Breast epithelium (tissue), 4 donors: ENCODE data around the gene EPB41. TPM values are rescaled to one million over a fixed set of nuclear protein-coding genes. Genes with fewer than 3 reads are reported as not detected.

Source experiments
- DNase-seq, 2 donors: peaks; one replicate each; pipeline ENCODE4 v3.0.0-alpha.2; 2019; ENCODE audit warnings: low spot score in 2 of 2
- H3K27ac ChIP-seq, 2 donors: fragments of 200-600 bp; sonication (generic) in 1 of 2; one replicate each; pipeline ENCODE4 v1.5.1; 2016 to 2019; ENCODE audit warnings: mild to moderate bottlenecking in 1 of 2
- H3K27me3 ChIP-seq, 2 donors: fragments of 200-600 bp; sonication (generic) in 1 of 2; one replicate each; pipeline versions ENCODE4 v1.5.1 to v1.6.0; 2017 to 2019; ENCODE audit warnings: control low read depth in 1 of 2, mild to moderate bottlenecking in 1 of 2
- H3K36me3 ChIP-seq: fragments of 200-600 bp; one replicate; pipeline ENCODE4 v1.5.1; 2019
- H3K4me1 ChIP-seq, 2 donors: fragments of 200-600 bp; sonication (generic); one replicate each; pipeline ENCODE4 v1.5.1; 2016 to 2019; ENCODE audit warnings: control low read depth in 1 of 2
- H3K4me3 ChIP-seq, 3 donors: fragments of 200-600 bp; sonication (generic); 1 replicate in 2 of 3; 2 replicates in 1 of 3; pipeline ENCODE4 v1.5.1; 2016 to 2019; ENCODE audit warnings: mild to moderate bottlenecking in 3 of 3, moderate library complexity in 2 of 3
- H3K9me3 ChIP-seq, 2 donors: fragments of 200-600 bp; sonication (generic) in 1 of 2; one replicate each; pipeline ENCODE4 v1.5.1; 2016 to 2019; ENCODE audit warnings: control low read depth in 1 of 2
- POLR2A ChIP-seq: fragments of 450-650 bp; IDR thresholded peaks from one replicate; pipeline ENCODE4 v1.6.1; 2016; ENCODE audit warnings: antibody characterized with exemption, mild to moderate bottlenecking, moderate library complexity
- POLR2AphosphoS5 ChIP-seq, 3 donors: sonication (generic); formaldehyde crosslinking; IDR thresholded peaks; one replicate each; pipeline ENCODE4 v1.6.1; 2017; ENCODE audit warnings: antibody characterized with exemption in 3 of 3
- intact Hi-C: fragments of 100-400 bp; cut with DNase I; formaldehyde crosslinking; loops from one replicate; pipeline ENCODE4 v1.15.1; 2023; ENCODE audit warnings: low total_unique reads
- total RNA-seq, 3 donors: library from RNA; depleted of rRNA; stranded (reverse); fragments of >200 nt; gene quantifications; one replicate each; pipeline ENCODE4 v1.1.0, GENCODE V29; 2016
- TF ChIP-seq, protein P1 (sequence below), 3 donors: fragments of 450-650 bp; IDR thresholded peaks; one replicate each; pipeline ENCODE4 v1.5.1; 2016 to 2017; ENCODE audit warnings: antibody characterized with exemption in 3 of 3, mild to moderate bottlenecking in 3 of 3, moderate library complexity in 3 of 3

The EPB41 gene
- total RNA-seq, 3 donors from 2014 or later = 36.2 to 67.2 (median 51.8) TPM

DNA sequence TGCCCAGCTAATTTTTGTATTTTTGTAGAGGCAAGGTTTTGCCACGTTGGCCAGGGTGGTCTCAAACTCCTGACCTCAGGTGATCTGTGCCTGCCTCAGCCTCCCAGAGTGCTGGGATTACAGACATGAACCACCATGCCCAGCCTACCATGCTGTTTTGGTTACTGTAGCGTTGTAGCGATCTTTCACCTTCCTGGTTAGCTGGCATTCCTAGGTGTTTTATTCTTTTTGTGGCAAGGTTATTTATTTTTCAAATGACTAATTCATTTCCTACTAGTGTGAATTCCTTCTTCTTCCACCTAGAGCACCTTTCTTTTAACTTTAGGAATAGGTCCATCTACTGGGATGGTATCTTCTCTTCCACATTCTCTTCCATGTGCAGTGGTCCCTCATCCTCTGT, 180.1 kb downstream of the EPB41 start:
- intact Hi-C loops = no loop called here
- peaks cover 0 to 6% of the 10 kb centered on the region in 2 donors for H3K9me3 ChIP-seq
- TF ChIP-seq, protein P1, sequence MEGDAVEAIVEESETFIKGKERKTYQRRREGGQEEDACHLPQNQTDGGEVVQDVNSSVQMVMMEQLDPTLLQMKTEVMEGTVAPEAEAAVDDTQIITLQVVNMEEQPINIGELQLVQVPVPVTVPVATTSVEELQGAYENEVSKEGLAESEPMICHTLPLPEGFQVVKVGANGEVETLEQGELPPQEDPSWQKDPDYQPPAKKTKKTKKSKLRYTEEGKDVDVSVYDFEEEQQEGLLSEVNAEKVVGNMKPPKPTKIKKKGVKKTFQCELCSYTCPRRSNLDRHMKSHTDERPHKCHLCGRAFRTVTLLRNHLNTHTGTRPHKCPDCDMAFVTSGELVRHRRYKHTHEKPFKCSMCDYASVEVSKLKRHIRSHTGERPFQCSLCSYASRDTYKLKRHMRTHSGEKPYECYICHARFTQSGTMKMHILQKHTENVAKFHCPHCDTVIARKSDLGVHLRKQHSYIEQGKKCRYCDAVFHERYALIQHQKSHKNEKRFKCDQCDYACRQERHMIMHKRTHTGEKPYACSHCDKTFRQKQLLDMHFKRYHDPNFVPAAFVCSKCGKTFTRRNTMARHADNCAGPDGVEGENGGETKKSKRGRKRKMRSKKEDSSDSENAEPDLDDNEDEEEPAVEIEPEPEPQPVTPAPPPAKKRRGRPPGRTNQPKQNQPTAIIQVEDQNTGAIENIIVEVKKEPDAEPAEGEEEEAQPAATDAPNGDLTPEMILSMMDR (IDR thresholded peaks at IDR 0.05) = no peak
- no peak for TF ChIP-seq POLR2A
- TF ChIP-seq POLR2AphosphoS5 (IDR thresholded peaks at IDR 0.05) = no peak

DNA sequence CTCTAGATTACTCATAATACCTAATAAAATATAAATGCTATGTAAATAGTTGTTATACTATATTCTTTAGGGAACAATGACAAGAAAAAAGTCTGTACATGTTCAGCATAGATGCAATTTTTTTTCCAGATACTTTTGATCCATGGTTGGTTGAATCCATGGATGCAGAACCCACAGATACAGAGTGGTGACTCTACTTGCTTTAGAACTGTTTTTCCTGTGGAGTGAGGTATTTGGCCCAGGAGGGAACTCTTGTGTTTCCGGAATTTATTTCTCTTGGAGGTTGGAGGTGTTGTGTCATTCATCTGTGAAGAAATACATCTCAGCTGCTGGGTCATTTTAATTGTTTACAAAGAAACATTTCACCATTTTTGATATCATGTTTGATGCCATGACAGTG, 180.6 kb downstream of the EPB41 start:
- H3K36me3 ChIP-seq = no peaks in the 10 kb centered on the region
- H3K4me1 ChIP-seq = no peaks in the 10 kb centered on the region
- H3K27me3 ChIP-seq = no peaks in the 10 kb centered on the region
- no peak for TF ChIP-seq POLR2A
- TF ChIP-seq POLR2AphosphoS5 (IDR thresholded peaks at IDR 0.05) = no peak
- TF ChIP-seq, protein P1 (IDR thresholded peaks at IDR 0.05) = no peak
- no peak overlapping the region for H3K27ac ChIP-seq
- H3K4me3 ChIP-seq = no peak overlapping the region
- H3K9me3 ChIP-seq = peaks cover 0 to 6% of the 10 kb centered on the region in 2 donors
- no peak for DNase-seq
- intact Hi-C loops = no loop called here

More for the DNA sequence above, 180.1 kb downstream of the EPB41 start:
- no peak for DNase-seq
- H3K4me3 ChIP-seq = no peak overlapping the region
- no peaks in the 10 kb centered on the region for H3K4me1 ChIP-seq
- H3K27me3 ChIP-seq = no peaks in the 10 kb centered on the region
- no peak overlapping the region for H3K27ac ChIP-seq
- no peaks in the 10 kb centered on the region for H3K36me3 ChIP-seq

DNA sequence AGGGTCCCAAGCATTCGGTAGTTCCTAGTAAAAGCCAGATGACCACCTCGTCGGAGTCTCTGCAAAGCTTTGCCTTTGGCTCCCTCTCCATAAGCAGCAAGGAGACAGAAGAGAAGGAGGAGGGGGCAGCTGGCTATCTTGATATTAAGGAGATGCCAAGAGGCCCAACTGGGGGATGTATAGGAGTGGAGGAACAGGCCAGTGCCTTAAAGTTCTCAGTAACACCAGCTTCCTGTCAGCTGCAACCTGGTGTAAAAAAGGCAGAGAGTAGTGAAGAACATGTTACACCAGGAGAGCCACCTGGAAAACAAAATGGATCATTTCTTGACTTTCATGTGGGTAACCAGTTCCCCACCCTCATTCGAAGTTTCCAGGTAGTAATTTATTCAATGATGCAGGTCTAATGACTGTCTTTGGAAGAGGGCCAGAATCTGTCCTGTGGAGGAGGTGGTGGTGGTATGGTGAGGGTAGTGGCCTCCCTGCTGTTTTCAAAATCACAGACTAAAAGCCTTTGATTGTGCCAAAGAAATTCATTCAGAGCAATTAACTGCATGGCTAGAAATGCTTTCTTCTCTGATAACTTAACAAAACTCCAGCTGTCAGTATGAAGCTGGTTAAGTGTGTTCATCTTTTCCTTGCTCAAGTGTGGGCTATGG, 182.0 kb downstream of the EPB41 start:
- intact Hi-C loops = no loop called here
- H3K27me3 ChIP-seq = no peaks in the 10 kb centered on the region
- no peak overlapping the region for H3K4me3 ChIP-seq
- H3K27ac ChIP-seq = no peak overlapping the region
- H3K4me1 ChIP-seq = no peaks in the 10 kb centered on the region
- H3K36me3 ChIP-seq = no peaks in the 10 kb centered on the region
- TF ChIP-seq POLR2AphosphoS5 (IDR thresholded peaks at IDR 0.05) = no peak
- TF ChIP-seq, protein P1 (IDR thresholded peaks at IDR 0.05) = no peak
- TF ChIP-seq POLR2A = no peak
- DNase-seq = no peak
- H3K9me3 ChIP-seq = peaks cover 0 to 6% of the 10 kb centered on the region in 2 donors

DNA sequence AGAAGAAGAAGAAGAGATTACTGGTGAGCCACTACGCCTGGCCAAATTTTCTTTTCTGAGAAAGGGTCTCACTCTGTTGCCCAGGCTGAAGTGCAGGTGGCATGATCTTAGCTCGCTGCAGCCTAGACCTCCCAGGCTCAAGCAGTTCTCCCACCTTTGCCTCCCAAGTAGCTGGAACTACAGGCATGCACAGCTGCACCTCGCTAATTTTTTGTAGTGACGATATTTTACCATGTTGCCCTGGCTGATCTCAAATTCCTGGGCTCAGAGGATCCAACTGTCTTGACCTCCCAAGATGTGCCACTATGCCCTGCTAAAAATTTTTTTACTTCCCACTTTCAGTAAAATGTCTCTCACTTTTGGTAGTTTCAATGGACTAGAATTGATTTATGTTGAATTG, 184.9 kb downstream of the EPB41 start:
- intact Hi-C loops = no loop called here
- no peaks in the 10 kb centered on the region for H3K36me3 ChIP-seq
- H3K4me3 ChIP-seq = no peak overlapping the region

DNA sequence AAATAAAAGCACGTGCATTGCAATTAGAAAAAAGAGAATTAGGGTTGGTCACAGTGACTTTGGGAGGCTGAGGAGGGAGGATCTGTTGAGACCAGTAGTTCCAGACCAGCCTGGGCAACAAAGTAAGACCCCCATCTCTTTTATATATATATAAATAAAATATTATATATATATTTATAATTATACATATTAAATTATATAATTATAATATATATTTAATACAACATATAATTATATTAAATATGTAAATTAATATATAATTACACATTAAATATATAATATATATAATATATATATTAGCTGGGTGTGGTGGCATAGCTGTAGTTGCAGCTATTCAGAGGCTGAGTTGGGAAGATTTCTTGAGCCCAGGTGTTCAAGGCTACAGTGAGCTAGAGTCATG, 186.1 kb downstream of the EPB41 start:
- TF ChIP-seq, protein P1 (IDR thresholded peaks at IDR 0.05) = no peak
- no peak for TF ChIP-seq POLR2A
- Histone ChIP-seq H3K4me1 (no peaks in the 10 kb centered on the region), H3K4me3 (no peak overlapping the region), H3K9me3 (no peaks in the 10 kb centered on the region), H3K27me3 (no peaks in the 10 kb centered on the region), H3K27ac (no peak overlapping the region), H3K36me3 (no peaks in the 10 kb centered on the region)
- intact Hi-C loops = no loop called here
- DNase-seq = no peak

More for the DNA sequence above, 184.9 kb downstream of the EPB41 start:
- no peaks in the 10 kb centered on the region for H3K4me1 ChIP-seq
- DNase-seq = no peak
- H3K27ac ChIP-seq = no peak overlapping the region
- H3K27me3 ChIP-seq = no peaks in the 10 kb centered on the region
- H3K9me3 ChIP-seq = no peaks in the 10 kb centered on the region
- TF ChIP-seq POLR2A (no peak), POLR2AphosphoS5 (IDR thresholded peaks at IDR 0.05) (no peak)
- TF ChIP-seq, protein P1 (IDR thresholded peaks at IDR 0.05) = no peak
